MM.1S (cell line): ENCODE results near the gene SDK1.

ENCODE experiments used
- DNase-seq: peaks from one replicate; pipeline ENCODE4 v3.0.0-alpha.2; 2015
- H2AFZ ChIP-seq: fragments of 300-600 bp; sonication (generic); 2 replicates; pipeline ENCODE4 v1.6.0; 2016; ENCODE audit warnings: antibody characterized with exemption, low read length
- H3F3A ChIP-seq: fragments of 300-600 bp; sonication (generic); 2 replicates; pipeline ENCODE4 v1.6.1; 2016; ENCODE audit warnings: mild to moderate bottlenecking, antibody characterized with exemption, low read length, moderate library complexity, mixed read lengths; ENCODE audit not compliant: insufficient read depth
- H3K27ac ChIP-seq: fragments of 300-600 bp; sonication (generic); 2 replicates; pipeline ENCODE4 v1.5.1; 2016; ENCODE audit warnings: mild to moderate bottlenecking, low read length
- H3K27me3 ChIP-seq: fragments of 300-600 bp; sonication (generic); replicated peaks from 2 replicates; pipeline ENCODE4 v1.6.0; 2016; ENCODE audit warnings: low read length; ENCODE audit not compliant: insufficient read depth
- H3K36me3 ChIP-seq: fragments of 300-600 bp; sonication (generic); replicated peaks from 2 replicates; pipeline ENCODE4 v1.6.1; 2016; ENCODE audit warnings: mild to moderate bottlenecking, low read length, mixed read lengths; ENCODE audit not compliant: insufficient read depth
- H3K4me1 ChIP-seq: fragments of 300-600 bp; sonication (generic); 2 replicates; pipeline ENCODE4 v1.6.1; 2016; ENCODE audit warnings: low read length, mixed read lengths
- H3K4me2 ChIP-seq: fragments of 300-600 bp; sonication (generic); 2 replicates; pipeline ENCODE4 v1.6.0; 2016; ENCODE audit warnings: low read depth, low read length
- H3K4me3 ChIP-seq: fragments of 300-600 bp; sonication (generic); 2 replicates; pipeline ENCODE4 v1.5.1; 2016; ENCODE audit warnings: low read length, mixed read lengths
- H3K79me2 ChIP-seq: fragments of 300-600 bp; sonication (generic); 2 replicates; pipeline ENCODE4 v1.6.1; 2016; ENCODE audit warnings: mixed run types, low read length, mixed read lengths
- H3K9ac ChIP-seq: fragments of 300-600 bp; sonication (generic); 2 replicates; pipeline ENCODE4 v1.6.1; 2016; ENCODE audit warnings: low read length, mixed read lengths
- H3K9me2 ChIP-seq: fragments of 300-600 bp; sonication (generic); replicated peaks from 2 replicates; pipeline ENCODE4 v1.6.1; 2016; ENCODE audit warnings: mild to moderate bottlenecking, low read length, mixed read lengths; ENCODE audit not compliant: insufficient read depth
- H3K9me3 ChIP-seq: fragments of 300-600 bp; sonication (generic); replicated peaks from 2 replicates; pipeline ENCODE4 v1.6.1; 2016; ENCODE audit warnings: mild to moderate bottlenecking, low read length, mixed read lengths; ENCODE audit not compliant: insufficient read depth
- H4K20me1 ChIP-seq: fragments of 300-600 bp; sonication (generic); 2 replicates; pipeline ENCODE4 v1.6.1; 2016; ENCODE audit warnings: mild to moderate bottlenecking, low read length, moderate library complexity, mixed read lengths; ENCODE audit not compliant: insufficient read depth
- EZH2 ChIP-seq: fragments of 300-600 bp; sonication (generic); optimal IDR thresholded peaks from 2 replicates; pipeline ENCODE3; 2017; ENCODE audit warnings: low read depth, mild to moderate bottlenecking, antibody characterized with exemption, low read length, mixed read lengths
- EZH2phosphoT487 ChIP-seq: fragments of 300-600 bp; sonication (generic); IDR thresholded peaks from 2 replicates; pipeline ENCODE4 v1.6.1; 2018; ENCODE audit warnings: antibody characterized with exemption, low read length
- TF ChIP-seq, protein P1 (sequence below): fragments of 300-600 bp; sonication (generic); IDR thresholded peaks from 2 replicates; pipeline ENCODE4 v1.5.1; 2016; ENCODE audit warnings: antibody characterized with exemption, low read length, mixed read lengths

SDK1 gene

DNA sequence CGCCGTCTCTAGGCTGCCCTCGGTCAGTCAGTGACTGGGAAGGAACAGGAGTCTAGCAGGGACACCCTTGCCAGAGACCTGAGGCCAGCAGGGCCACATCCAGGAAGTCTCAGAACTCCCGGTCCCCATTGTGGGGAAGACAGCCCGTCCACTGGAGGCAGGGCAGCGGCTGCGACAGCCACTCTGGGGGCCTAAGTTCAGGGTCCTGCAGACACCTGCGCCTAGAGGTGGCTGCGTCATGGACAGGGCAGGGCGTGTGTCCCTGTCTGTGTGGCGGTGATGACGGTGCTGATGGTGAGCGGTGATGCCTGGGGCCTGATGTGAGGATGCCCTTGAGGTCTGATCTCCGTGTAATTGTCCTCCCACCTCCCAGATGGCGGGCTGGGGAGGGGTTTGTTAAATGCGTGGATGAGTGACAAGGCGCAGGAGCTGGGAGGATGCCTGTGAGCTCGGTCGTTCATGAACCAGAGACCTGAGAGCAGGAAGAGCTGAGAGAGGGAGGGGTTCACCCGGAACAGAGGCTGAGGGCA, 843.2 kb downstream of the SDK1 start:
- no peaks in the 10 kb centered on the region for H3K36me3 ChIP-seq
- no peak overlapping the region for H3K4me2 ChIP-seq
- H3K79me2 ChIP-seq: no peaks in the 10 kb centered on the region
- H3K9ac ChIP-seq: no peak overlapping the region
- no peaks in the 10 kb centered on the region for H3K27me3 ChIP-seq
- H3K4me1 ChIP-seq: no peaks in the 10 kb centered on the region
- no peak for DNase-seq
- no peaks in the 10 kb centered on the region for H3K9me3 ChIP-seq
- TF ChIP-seq, protein P1, sequence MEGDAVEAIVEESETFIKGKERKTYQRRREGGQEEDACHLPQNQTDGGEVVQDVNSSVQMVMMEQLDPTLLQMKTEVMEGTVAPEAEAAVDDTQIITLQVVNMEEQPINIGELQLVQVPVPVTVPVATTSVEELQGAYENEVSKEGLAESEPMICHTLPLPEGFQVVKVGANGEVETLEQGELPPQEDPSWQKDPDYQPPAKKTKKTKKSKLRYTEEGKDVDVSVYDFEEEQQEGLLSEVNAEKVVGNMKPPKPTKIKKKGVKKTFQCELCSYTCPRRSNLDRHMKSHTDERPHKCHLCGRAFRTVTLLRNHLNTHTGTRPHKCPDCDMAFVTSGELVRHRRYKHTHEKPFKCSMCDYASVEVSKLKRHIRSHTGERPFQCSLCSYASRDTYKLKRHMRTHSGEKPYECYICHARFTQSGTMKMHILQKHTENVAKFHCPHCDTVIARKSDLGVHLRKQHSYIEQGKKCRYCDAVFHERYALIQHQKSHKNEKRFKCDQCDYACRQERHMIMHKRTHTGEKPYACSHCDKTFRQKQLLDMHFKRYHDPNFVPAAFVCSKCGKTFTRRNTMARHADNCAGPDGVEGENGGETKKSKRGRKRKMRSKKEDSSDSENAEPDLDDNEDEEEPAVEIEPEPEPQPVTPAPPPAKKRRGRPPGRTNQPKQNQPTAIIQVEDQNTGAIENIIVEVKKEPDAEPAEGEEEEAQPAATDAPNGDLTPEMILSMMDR: no peak
- TF ChIP-seq EZH2 (no peak), EZH2phosphoT487 (no peak)
- no peaks in the 10 kb centered on the region for H3F3A ChIP-seq
- H2AFZ ChIP-seq: no peak overlapping the region
- H3K27ac ChIP-seq: no peak overlapping the region
- H3K4me3 ChIP-seq: no peak overlapping the region
- H4K20me1 ChIP-seq: no peaks in the 10 kb centered on the region
- no peaks in the 10 kb centered on the region for H3K9me2 ChIP-seq

DNA sequence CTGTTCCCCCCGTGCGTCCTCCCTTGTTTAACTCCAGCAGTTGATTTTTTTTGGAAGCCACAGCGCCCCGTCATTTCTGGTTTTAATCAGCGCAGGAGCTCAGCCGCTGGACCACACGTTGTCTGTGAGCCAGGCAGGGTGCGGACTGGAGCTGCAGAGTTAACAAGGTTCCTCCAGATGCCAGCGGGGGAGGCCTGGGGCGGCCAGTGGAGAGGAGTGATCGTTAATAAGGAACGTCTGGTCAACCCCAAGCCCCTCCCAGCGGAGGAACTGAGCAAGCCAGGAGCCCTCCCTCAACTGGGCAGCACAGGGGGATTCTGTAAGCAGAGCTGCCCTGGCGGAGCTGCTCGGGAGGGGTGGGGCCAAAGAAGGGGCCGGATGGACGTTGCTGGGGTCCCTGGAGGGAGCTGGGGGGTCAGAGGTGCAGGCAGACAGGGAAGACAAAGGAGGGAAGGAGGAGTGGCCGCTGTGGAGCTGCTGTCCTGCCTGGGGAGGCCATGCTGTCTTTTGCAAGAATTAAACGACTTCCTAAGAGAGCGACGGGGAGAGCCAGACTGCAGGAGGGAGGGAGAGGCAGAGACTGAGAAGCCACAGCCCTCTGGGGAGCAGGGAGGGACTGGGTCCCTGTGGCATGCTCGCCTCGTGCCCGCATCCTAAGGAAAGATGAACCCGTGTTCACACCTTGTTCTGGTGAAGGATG, 843.9 kb downstream of the SDK1 start:
- TF ChIP-seq, protein P1: no peak
- TF ChIP-seq EZH2 (no peak), EZH2phosphoT487 (no peak)
- Histone ChIP-seq H3K4me2 (no peak overlapping the region), H3F3A (no peaks in the 10 kb centered on the region), H3K9ac (no peak overlapping the region), H3K27me3 (no peaks in the 10 kb centered on the region), H3K4me1 (no peaks in the 10 kb centered on the region), H3K9me2 (no peaks in the 10 kb centered on the region), H2AFZ (no peak overlapping the region), H3K27ac (no peak overlapping the region), H3K4me3 (no peak overlapping the region), H3K79me2 (no peaks in the 10 kb centered on the region), H3K36me3 (no peaks in the 10 kb centered on the region), H4K20me1 (no peaks in the 10 kb centered on the region), H3K9me3 (no peaks in the 10 kb centered on the region)
- no peak for DNase-seq

DNA sequence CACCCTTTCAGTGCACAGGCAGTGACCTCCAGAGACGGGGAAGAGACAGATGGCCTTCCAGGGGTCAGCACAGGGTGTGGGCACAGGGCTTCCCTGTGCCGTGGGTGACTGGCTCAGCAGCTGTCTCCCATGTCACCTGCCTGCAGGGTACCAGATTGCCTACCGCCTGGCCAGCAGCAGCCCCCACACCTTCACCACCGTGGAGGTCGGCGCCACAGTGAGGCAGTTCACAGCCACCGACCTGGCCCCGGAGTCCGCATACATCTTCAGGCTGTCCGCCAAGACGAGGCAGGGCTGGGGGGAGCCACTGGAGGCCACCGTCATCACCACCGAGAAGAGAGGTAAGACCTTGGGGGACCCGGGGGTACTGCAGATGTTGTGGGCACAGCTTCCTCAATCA, 844.5 kb downstream of the SDK1 start:
- Histone ChIP-seq H3K79me2 (no peaks in the 10 kb centered on the region), H3K36me3 (no peaks in the 10 kb centered on the region), H3K27me3 (no peaks in the 10 kb centered on the region), H3K4me1 (no peaks in the 10 kb centered on the region), H3F3A (no peaks in the 10 kb centered on the region), H2AFZ (no peak overlapping the region), H3K27ac (no peak overlapping the region), H3K9ac (no peak overlapping the region), H4K20me1 (no peaks in the 10 kb centered on the region), H3K4me2 (no peak overlapping the region), H3K4me3 (no peak overlapping the region), H3K9me3 (no peaks in the 10 kb centered on the region), H3K9me2 (no peaks in the 10 kb centered on the region)
- TF ChIP-seq EZH2phosphoT487: no peak
- TF ChIP-seq EZH2: no peak
- TF ChIP-seq, protein P1: no peak
- DNase-seq: no peak
